GM12878 (cell line): ENCODE results near the gene NPY5R. TPM values are rescaled to one million over a fixed set of nuclear protein-coding genes. Genes with fewer than 3 reads are reported as not detected.

Source experiments
- ATAC-seq: fragments of 200-7000 bp; cut with Tn5 transposase; 3 replicates; pipeline ENCODE4 v1.9.1; 2020; ENCODE audit warnings: mild to moderate bottlenecking, moderate library complexity
- BruUV-seq: library from RNA; stranded (reverse); fragments of 400-500 nt; replicated peaks from 2 replicates; lab custom pipeline; 2021; lab: Mats Ljungman, UMichigan
- CTCF ChIA-PET: fragments of 300-600 bp; sonication (Branson Sonifier 250); formaldehyde crosslinking; extraction: SDS; loops from one replicate; lab custom pipeline; 2021; ENCODE audit warnings: inconsistent platforms; lab: Yijun Ruan, JAX
- POLR2A ChIA-PET: fragments of 350-600 bp; formaldehyde crosslinking; extraction: SDS; loops from one replicate; lab custom pipeline; 2021; ENCODE audit warnings: inconsistent platforms; lab: Charles Lee
- RAD21 ChIA-PET: fragments of 300-600 bp; sonication (Branson Sonifier 250); formaldehyde crosslinking; loops from one replicate; lab custom pipeline; 2023; ENCODE audit warnings: antibody characterized with exemption; ENCODE audit not compliant: unreplicated experiment; lab: Charles Lee
- SMC1A ChIA-PET: fragments of 300-600 bp; sonication (Branson Sonifier 250); formaldehyde crosslinking; loops from one replicate; lab custom pipeline; 2023; ENCODE audit not compliant: unreplicated experiment, uncharacterized antibody; lab: Charles Lee
- DNase-seq: peaks from one replicate; pipeline ENCODE4 v3.0.0-alpha.2; 2011; ENCODE audit warnings: low read depth, low spot score
- FAIRE-seq: peaks from 3 replicates; lab custom pipeline; 2011; peaks lifted over from hg19 to GRCh38; lab: Jason Lieb, UNC
- H2AFZ ChIP-seq: 2 replicates; pipeline ENCODE4 v1.6.0; 2011; ENCODE audit warnings: low read depth, low read length, control low read depth; ENCODE audit not compliant: control insufficient read depth
- H3K27ac ChIP-seq: 2 replicates; pipeline ENCODE4 v1.5.1; 2011; ENCODE audit warnings: control low read depth; ENCODE audit not compliant: control insufficient read depth, insufficient read depth
- H3K27me3 ChIP-seq, 2 experiments: replicated peaks in 1 of 2; 2 replicates each; pipeline versions ENCODE4 v1.6.0 to v1.6.1; 2011; ENCODE audit warnings: low read length in 1 of 2; ENCODE audit not compliant: control insufficient read depth in 2 of 2, insufficient read depth in 2 of 2
- H3K36me3 ChIP-seq, 2 experiments: 2 replicates each; pipeline ENCODE4 v1.5.1; 2011; ENCODE audit warnings: low read length in 1 of 2; ENCODE audit not compliant: control insufficient read depth in 2 of 2, insufficient read depth in 2 of 2
- H3K4me1 ChIP-seq: 2 replicates; pipeline ENCODE4 v1.6.1; 2011; ENCODE audit warnings: mild to moderate bottlenecking, low read length, moderate library complexity, mixed read lengths; ENCODE audit not compliant: control insufficient read depth, insufficient read depth
- H3K4me2 ChIP-seq: 2 replicates; pipeline ENCODE4 v1.6.0; 2011; ENCODE audit warnings: control low read depth; ENCODE audit not compliant: control insufficient read depth, insufficient read depth
- H3K4me3 ChIP-seq: fragments of 200-600 bp; sonication (generic); 2 replicates; pipeline ENCODE4 v1.5.1; 2016
- H3K79me2 ChIP-seq: 2 replicates; pipeline ENCODE4 v1.6.0; 2011; ENCODE audit warnings: low read length; ENCODE audit not compliant: control insufficient read depth, insufficient read depth
- H3K9ac ChIP-seq: 2 replicates; pipeline ENCODE4 v1.8.0; 2011; ENCODE audit warnings: low read length, control low read depth, mixed read lengths; ENCODE audit not compliant: control insufficient read depth, insufficient read depth
- H3K9me3 ChIP-seq: replicated peaks from 3 replicates; pipeline ENCODE4 v1.5.1; 2011; ENCODE audit warnings: mild to moderate bottlenecking, low read length; ENCODE audit not compliant: control insufficient read depth, insufficient read depth
- H4K20me1 ChIP-seq: 2 replicates; pipeline ENCODE4 v1.6.0; 2011; ENCODE audit not compliant: control insufficient read depth, insufficient read depth
- MEF2A ChIP-seq: IDR thresholded peaks from 2 replicates; pipeline ENCODE4 v1.6.1; 2011; ENCODE audit warnings: low read depth, mild to moderate bottlenecking, low read length, moderate library complexity; ENCODE audit not compliant: insufficient read depth
- RELA ChIP-seq: fragments of 450-650 bp; IDR thresholded peaks from 2 replicates; pipeline ENCODE4 v1.8.0; 2014; ENCODE audit warnings: borderline replicate concordance; ENCODE audit not compliant: partially characterized antibody
- YBX1 ChIP-seq: fragments of 450-650 bp; IDR thresholded peaks from 2 replicates; pipeline ENCODE4 v1.6.1; 2016; ENCODE audit warnings: antibody characterized with exemption
- WGBS: methylation state at CpG from one replicate; pipeline ENCODE4 v1.1.6; 2016; ENCODE audit warnings: low lambda C conversion rate; ENCODE audit not compliant: insufficient replicate concordance, insufficient coverage; ENCODE audit errors: missing lambda C conversion rate; 5-methylcytosine and 5-hydroxymethylcytosine counted together
- in situ Hi-C: fragments of 300-500 bp; cut with MboI; formaldehyde crosslinking; loops from 9 replicates; pipeline ENCODE4 v1.14.3; 2018; ENCODE audit warnings: mixed read lengths
- intact Hi-C: fragments of 100-400 bp; cut with micrococcal nuclease; formaldehyde crosslinking; loops from one replicate; pipeline ENCODE4 v1.14.2; 2022; ENCODE audit not compliant: unreplicated experiment
- polyA plus RNA-seq, 11 experiments: library from polyadenylated mRNA; depleted of rRNA in 4 of 11; unstranded in 6 of 11; stranded (reverse) in 5 of 11; fragments of >200 nt; fragmentation: Nextera tagmentation in 4 of 11; fragmentation: Illumina TruSeq in 1 of 11; extraction: Ambion mirVana in 4 of 11; extraction: Trizol in 1 of 11; gene quantifications; 1 replicate in 1 of 11; 2 replicates in 10 of 11; pipeline versions ENCODE4 v1.2.1 to v1.2.3, GENCODE V29; 2011 to 2016; ENCODE audit warnings: inconsistent platforms in 2 of 11, missing spikeins in 2 of 11, low read depth in 1 of 11
- total RNA-seq, 4 experiments: library from RNA; depleted of rRNA in 3 of 4; stranded (reverse); fragments of >200 nt in 3 of 4; fragmentation: Illumina TruSeq in 1 of 4; extraction: Trizol in 1 of 4; gene quantifications; 2 replicates each; pipeline versions ENCODE4 v1.2.1 to v1.2.3, GENCODE V29; 2013 to 2021
- TF ChIP-seq, protein P1 (sequence below): fragments of 450-650 bp; IDR thresholded peaks from 2 replicates; pipeline ENCODE4 v1.6.1; 2017; ENCODE audit warnings: borderline replicate concordance
- TF ChIP-seq, protein P2 (sequence below): IDR thresholded peaks from 2 replicates; pipeline ENCODE4 v1.6.1; 2011; ENCODE audit warnings: low read depth, mild to moderate bottlenecking, low read length, moderate library complexity, borderline replicate concordance; ENCODE audit errors: extremely low read depth

The NPY5R gene
- total and polyA plus RNA-seq, 10 of the 15 experiments (the other 5 are each of a cell fraction or from before 2014, with no cell fraction given): not detected

DNA sequence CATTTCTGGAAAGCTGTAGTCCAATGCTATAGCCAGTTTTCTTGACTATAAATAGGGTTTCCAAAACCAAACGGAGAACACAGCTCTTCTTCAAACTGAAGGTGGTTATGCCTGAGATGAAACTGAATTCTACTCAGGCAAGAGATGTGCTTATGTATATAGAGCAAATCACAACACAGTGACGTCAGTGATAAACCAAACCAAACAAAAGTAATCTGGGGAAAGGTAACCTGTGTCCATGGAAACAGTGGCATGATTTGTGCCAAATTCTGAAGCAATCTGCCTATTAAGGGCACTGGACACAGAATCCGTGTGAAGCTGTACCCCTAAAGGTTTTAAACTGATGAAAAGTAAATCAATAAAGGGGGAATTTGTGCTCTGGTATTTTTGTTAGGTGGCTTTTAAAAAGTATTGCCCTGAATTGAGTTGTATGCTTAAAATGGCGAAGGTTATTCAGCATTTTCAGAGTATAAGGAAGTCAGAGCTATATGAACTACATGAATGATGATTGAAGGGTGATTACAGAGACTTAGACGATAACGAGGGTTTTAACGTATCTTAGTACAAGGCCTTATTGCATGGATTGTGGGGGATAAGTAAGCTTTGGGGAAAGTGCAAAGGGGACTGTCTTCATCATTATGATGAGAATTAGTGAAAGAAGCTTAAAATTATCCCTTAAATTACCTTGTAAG, 38.6 kb downstream of the NPY5R start:
- Histone ChIP-seq H3K9me3 (no peaks in the 10 kb centered on the region), H3K79me2 (no peaks in the 10 kb centered on the region), H2AFZ (no peak overlapping the region), H4K20me1 (no peaks in the 10 kb centered on the region), H3K36me3 (no peaks in the 10 kb centered on the region), H3K4me2 (no peak overlapping the region), H3K4me3 (no peak overlapping the region), H3K27ac (no peak overlapping the region), H3K27me3 (no peaks in the 10 kb centered on the region), H3K9ac (no peak overlapping the region), H3K4me1 (no peaks in the 10 kb centered on the region)
- ChIA-PET CTCF (no interaction called here), SMC1A (no interaction called here), RAD21 (no interaction called here), POLR2A (no interaction called here)
- no peak for DNase-seq
- no TSS peak for BruUV-seq
- in situ Hi-C loops (no loop called here), intact Hi-C loops (no loop called here)
- no peak for ATAC-seq
- WGBS: 36% methylated on average over 7 of the region's 7 CpGs
- no peak for FAIRE-seq
- TF ChIP-seq RELA (no peak), MEF2A (no peak), YBX1 (no peak)
- TF ChIP-seq, protein P1, sequence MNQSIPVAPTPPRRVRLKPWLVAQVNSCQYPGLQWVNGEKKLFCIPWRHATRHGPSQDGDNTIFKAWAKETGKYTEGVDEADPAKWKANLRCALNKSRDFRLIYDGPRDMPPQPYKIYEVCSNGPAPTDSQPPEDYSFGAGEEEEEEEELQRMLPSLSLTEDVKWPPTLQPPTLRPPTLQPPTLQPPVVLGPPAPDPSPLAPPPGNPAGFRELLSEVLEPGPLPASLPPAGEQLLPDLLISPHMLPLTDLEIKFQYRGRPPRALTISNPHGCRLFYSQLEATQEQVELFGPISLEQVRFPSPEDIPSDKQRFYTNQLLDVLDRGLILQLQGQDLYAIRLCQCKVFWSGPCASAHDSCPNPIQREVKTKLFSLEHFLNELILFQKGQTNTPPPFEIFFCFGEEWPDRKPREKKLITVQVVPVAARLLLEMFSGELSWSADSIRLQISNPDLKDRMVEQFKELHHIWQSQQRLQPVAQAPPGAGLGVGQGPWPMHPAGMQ: no peak
- TF ChIP-seq, protein P2, sequence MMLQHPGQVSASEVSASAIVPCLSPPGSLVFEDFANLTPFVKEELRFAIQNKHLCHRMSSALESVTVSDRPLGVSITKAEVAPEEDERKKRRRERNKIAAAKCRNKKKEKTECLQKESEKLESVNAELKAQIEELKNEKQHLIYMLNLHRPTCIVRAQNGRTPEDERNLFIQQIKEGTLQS: no peak
